Epithelial cell of esophagus (primary cell): ENCODE data around the gene HRH2.

Source experiments
- DNase-seq: peaks from one replicate; pipeline ENCODE4 v3.0.0; 2010; ENCODE audit warnings: low read depth
- H3K4me3 ChIP-seq: 2 replicates; pipeline ENCODE4 v1.5.1; 2011; ENCODE audit warnings: mild to moderate bottlenecking, low read length, control low read depth
- TF ChIP-seq, protein P1 (sequence below): IDR thresholded peaks from 2 replicates; pipeline ENCODE4 v1.5.1; 2011; ENCODE audit warnings: low read depth, mild to moderate bottlenecking, low read length, control low read depth, inconsistent platforms; ENCODE audit not compliant: insufficient read depth; ENCODE audit errors: missing control alignments

The HRH2 gene

DNA sequence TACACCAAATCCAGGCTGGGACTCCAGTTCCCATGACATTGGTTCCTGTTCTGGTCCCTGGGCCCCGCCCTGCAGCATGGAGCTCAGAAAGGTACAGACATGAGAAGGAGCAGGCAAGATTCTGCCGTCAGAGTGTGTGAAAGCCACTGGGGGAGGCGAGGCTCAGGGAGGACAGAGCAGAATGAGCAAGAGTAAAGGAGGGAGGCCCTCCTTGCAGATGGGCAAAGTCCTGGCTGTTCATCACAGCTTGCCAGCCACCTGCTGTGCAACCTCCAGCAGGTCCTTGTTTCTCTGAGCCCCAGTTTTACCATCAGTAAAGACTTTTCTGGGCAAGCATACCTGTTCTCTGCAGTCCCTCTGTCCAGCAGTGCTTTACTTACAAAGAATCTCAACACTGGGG is 73.3 kb downstream of the HRH2 start:
- no peak overlapping the region for H3K4me3 ChIP-seq
- DNase-seq: no peak
- TF ChIP-seq, protein P1, sequence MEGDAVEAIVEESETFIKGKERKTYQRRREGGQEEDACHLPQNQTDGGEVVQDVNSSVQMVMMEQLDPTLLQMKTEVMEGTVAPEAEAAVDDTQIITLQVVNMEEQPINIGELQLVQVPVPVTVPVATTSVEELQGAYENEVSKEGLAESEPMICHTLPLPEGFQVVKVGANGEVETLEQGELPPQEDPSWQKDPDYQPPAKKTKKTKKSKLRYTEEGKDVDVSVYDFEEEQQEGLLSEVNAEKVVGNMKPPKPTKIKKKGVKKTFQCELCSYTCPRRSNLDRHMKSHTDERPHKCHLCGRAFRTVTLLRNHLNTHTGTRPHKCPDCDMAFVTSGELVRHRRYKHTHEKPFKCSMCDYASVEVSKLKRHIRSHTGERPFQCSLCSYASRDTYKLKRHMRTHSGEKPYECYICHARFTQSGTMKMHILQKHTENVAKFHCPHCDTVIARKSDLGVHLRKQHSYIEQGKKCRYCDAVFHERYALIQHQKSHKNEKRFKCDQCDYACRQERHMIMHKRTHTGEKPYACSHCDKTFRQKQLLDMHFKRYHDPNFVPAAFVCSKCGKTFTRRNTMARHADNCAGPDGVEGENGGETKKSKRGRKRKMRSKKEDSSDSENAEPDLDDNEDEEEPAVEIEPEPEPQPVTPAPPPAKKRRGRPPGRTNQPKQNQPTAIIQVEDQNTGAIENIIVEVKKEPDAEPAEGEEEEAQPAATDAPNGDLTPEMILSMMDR: no peak

DNA sequence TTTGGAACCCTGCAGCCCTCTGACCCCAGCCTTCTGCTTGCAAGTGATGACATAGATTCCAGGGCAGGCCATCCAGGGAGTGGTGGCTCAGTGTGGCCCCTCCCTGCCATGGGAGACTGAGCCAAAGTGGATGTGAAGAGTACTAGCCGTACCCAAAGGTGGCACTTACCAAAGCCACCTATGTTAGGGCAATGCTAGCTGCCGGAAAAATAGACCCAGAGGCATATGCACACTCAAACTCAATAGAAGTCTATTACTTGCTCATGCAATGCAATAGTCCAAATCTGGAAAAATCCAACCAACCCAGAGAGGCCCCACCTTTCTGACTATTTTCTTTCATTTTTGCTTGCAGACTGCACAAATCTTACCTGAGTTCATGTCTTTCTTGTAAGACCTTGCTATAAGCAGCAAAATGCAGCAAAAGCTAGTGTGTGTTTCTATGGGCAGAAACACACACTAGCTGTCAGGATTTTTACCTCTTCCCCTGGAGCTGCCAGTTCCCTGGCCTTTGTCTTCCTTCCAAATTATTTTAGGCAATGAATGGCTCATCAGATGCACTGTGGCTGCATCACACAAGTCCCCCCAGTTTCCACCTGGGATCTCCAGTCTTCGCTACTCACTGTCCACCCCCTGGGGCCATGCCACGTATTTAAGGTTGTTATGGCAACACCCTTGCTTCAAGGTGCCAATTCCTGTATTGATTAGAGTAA is 74.0 kb downstream of the HRH2 start:
- DNase-seq: no peak
- H3K4me3 ChIP-seq: no peak overlapping the region
- TF ChIP-seq, protein P1: no peak

DNA sequence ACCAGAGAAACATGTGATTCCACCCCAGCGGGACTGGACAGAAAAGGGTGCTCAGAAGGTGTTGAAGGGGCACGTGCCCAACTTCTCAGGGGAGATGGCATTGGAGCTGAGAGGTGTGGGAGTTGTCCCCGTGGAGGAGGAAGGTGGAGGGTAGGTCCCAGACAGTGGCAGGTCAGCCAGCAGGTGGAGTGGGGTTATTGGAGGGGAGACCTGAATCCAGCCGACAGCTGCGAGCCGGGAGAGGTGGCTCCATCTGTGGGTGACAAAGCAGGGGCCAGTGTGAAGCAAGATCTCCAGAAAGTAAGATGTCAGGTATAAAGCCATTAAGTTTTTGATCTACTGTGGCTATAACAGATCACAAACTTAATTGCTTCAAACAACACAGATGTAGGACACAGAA is 75.1 kb downstream of the HRH2 start:
- TF ChIP-seq, protein P1: no peak
- DNase-seq: no peak
- no peak overlapping the region for H3K4me3 ChIP-seq

DNA sequence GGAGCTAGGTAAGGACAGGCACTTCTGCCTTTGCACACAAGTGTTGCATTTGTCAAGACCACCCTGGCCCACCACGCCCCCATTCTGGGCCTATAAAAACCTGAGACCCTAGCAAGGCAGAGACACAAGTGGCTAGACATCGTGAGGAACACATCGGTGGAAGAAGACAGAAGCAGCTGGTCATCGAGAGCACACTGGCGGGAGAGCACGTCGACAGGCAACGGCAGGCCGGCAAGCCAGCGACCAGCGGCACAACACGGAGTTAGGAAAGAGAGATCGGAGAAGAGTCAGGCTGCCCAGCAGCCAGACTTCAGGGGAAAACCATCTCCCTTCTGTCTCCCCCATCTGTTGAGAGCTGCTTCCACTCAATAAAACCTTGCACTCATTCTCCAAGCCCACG is 76.1 kb downstream of the HRH2 start:
- H3K4me3 ChIP-seq: no peak overlapping the region
- TF ChIP-seq, protein P1: no peak
- DNase-seq: no peak

DNA sequence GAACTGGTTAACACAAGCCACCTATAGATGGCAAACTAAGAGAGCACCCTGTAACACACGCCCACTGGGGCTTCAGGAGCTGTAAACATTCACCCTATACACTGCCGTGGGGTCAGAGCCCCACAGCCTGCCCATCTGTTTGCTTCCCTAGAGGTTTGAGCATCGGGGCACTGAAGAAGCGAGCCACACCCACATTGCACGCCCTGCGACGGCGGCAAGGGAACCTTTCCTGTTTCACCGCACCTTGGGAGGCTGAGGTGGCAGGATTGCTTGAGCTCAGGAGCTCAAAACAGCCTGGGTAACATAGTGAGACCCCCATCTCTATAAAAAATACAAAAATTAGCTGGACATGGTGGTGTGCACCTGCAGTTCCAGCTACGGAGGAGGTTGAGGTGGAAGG is 76.6 kb downstream of the HRH2 start:
- no peak overlapping the region for H3K4me3 ChIP-seq
- TF ChIP-seq, protein P1: no peak

DNA sequence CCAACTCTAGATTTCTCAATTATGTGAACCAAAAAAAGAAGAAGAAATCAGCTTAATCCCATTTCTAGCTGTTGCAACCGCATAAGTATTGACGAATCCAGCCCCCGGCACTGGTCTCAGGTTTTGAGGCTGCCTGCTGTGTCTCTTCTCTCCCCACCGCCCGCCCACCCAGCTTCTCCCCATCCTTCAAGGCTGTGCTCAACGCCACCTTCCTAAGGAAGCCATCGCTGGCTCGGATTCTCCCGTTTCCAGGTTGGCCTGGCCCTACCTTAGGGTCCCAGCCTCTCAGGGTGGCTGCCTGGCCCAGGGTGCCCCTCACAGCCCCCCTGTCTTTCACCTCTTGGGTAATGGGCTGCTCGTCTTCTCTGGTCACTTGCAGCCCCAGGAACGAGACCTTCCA is 77.8 kb downstream of the HRH2 start:
- DNase-seq: no peak
- TF ChIP-seq, protein P1: no peak
- no peak overlapping the region for H3K4me3 ChIP-seq

More for the DNA sequence above, 76.6 kb downstream of the HRH2 start:
- no peak for DNase-seq

DNA sequence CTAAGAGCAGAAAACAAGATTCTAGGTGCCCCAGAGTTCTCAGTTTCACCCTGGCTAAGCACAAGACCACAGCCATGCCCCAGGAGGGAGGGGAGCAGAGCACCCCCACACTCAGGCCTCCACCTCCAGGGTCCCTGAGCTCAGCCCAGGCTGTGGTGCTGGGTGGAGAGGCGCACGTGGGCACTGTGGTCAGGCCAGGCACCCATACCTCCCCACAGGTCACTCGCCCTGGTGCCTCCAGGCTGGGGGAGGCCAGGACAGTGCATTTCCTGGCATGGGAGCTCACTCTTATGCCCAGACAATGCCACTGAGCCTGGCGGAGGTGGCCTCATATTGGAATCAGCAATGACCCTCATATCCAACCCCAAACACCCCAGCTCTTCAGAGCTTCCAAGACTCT is 78.8 kb downstream of the HRH2 start:
- DNase-seq: no peak
- TF ChIP-seq, protein P1: no peak

More for the DNA sequence above, 78.8 kb downstream of the HRH2 start:
- no peak overlapping the region for H3K4me3 ChIP-seq
